H1 (cell line): Measurements from ENCODE around the gene ATR. TPM values are rescaled to one million over a fixed set of nuclear protein-coding genes. Genes with fewer than 3 reads are reported as not detected.

Experiments used
- ATF2 ChIP-seq: IDR thresholded peaks from 2 replicates; pipeline ENCODE4 v1.6.1; 2012; ENCODE audit warnings: low read length, inconsistent platforms
- E2F6 ChIP-seq: IDR thresholded peaks from 2 replicates; pipeline ENCODE4 v1.6.1; 2012; ENCODE audit warnings: inconsistent platforms
- GABPA ChIP-seq: IDR thresholded peaks from 2 replicates; pipeline ENCODE4 v1.6.1; 2011; ENCODE audit warnings: mild to moderate bottlenecking, low read length, moderate library complexity, borderline replicate concordance; ENCODE audit not compliant: insufficient read depth
- RFX5 ChIP-seq: IDR thresholded peaks from 2 replicates; pipeline ENCODE4 v1.6.1; 2011; ENCODE audit warnings: low read depth, low read length, improper control_type of control experiment, borderline replicate concordance
- polyA plus RNA-seq, 7 experiments: library from polyadenylated mRNA; depleted of rRNA in 3 of 7; stranded (reverse) in 5 of 7; unstranded in 2 of 7; fragments of >200 nt in 5 of 7; fragments of 200-250 nt in 2 of 7; gene quantifications; 1 replicate in 5 of 7; 2 replicates in 1 of 7; 4 replicates in 1 of 7; pipeline versions ENCODE4 v1.2.1 to v1.2.3, GENCODE V29; 2011 to 2013; ENCODE audit warnings: missing spikeins in 2 of 7, mixed read lengths in 2 of 7
- total RNA-seq: library from RNA; stranded (reverse); fragmentation: NEBNext Ultra II Directional; extraction: Animal tissue kit (Norgen Biotek cat#: 25700); gene quantifications from 2 replicates; pipeline ENCODE4 v1.2.1, GENCODE V29; 2021

Gene ATR
- total and polyA plus RNA-seq, 2 of the 8 experiments (the other 6 are each of a cell fraction or from before 2014, with no cell fraction given) = 8.4 to 23.2 TPM

GRCh38 chr3:142576792-142577191 lies 1.7 kb downstream of the ATR start (continued):
- TF ChIP-seq ATF2 (no peak), E2F6 (no peak), RFX5 (no peak), GABPA (no peak)
